K562 (cell line): ENCODE measurements around the gene ECHDC3. TPM values are rescaled to one million over a fixed set of nuclear protein-coding genes. Genes with fewer than 3 reads are reported as not detected.

Experiments
- ATAC-seq: fragments of 200-7000 bp; cut with Tn5 transposase; 3 replicates; pipeline ENCODE4 v1.9.1; 2020; ENCODE audit warnings: moderate library complexity
- BruUV-seq: library from RNA; stranded (reverse); fragments of 400-500 nt; replicated peaks from 2 replicates; lab custom pipeline; 2021; lab: Mats Ljungman, UMichigan
- CTCF ChIA-PET: fragments of 300-600 bp; formaldehyde crosslinking; extraction: SDS; loops from one replicate; lab custom pipeline; 2021; ENCODE audit warnings: low intra/inter-chr PET ratio; lab: Yijun Ruan, JAX
- POLR2A ChIA-PET: fragments of 300-600, 350-650 bp; sonication (Branson Sonifier 250); formaldehyde crosslinking; extraction: SDS; loops from one replicate; lab custom pipeline; 2021; ENCODE audit warnings: antibody characterized with exemption, inconsistent platforms; lab: Yijun Ruan, JAX
- DNase-seq, 4 experiments: peaks; one replicate each; pipeline versions ENCODE4 v3.0.0 to v3.0.0-alpha.2; 2011 to 2018; ENCODE audit warnings: low spot score in 3 of 4, mixed read lengths in 3 of 4; ENCODE audit errors: extremely low read depth in 1 of 4
- FAIRE-seq: peaks from 2 replicates; lab custom pipeline; 2011; peaks lifted over from hg19 to GRCh38; lab: Jason Lieb, UNC
- H2AFZ ChIP-seq: 2 replicates; pipeline ENCODE4 v1.6.0; 2011; ENCODE audit warnings: low read depth, low read length, control low read depth, inconsistent platforms
- H3K27ac ChIP-seq: fragments of 200-600 bp; 3 replicates; pipeline ENCODE4 v1.8.0; 2011; ENCODE audit warnings: low read depth, mild to moderate bottlenecking, control low read depth, inconsistent platforms, low read length, moderate library complexity, mixed read lengths; ENCODE audit errors: extremely low read depth
- H3K27me3 ChIP-seq, 2 experiments: fragments of 300-600 bp in 1 of 2; 2 replicates in 1 of 2; 3 replicates in 1 of 2; pipeline versions ENCODE4 v1.6.0 to v1.8.0; 2011; ENCODE audit warnings: inconsistent platforms in 2 of 2, low read length in 2 of 2, mild to moderate bottlenecking in 1 of 2, mixed read lengths in 1 of 2, moderate library complexity in 1 of 2; ENCODE audit not compliant: control insufficient read depth in 2 of 2, insufficient read depth in 2 of 2
- H3K36me3 ChIP-seq: fragments of 300-600 bp; 3 replicates; pipeline ENCODE4 v1.8.0; 2011; ENCODE audit warnings: mild to moderate bottlenecking, low read length, inconsistent platforms; ENCODE audit not compliant: control insufficient read depth, insufficient read depth
- H3K4me1 ChIP-seq, 2 experiments: fragments of 200-600 bp in 1 of 2; replicated peaks in 1 of 2; 2 replicates in 1 of 2; 3 replicates in 1 of 2; pipeline versions ENCODE4 v1.5.1 to v1.8.0; 2011; ENCODE audit warnings: inconsistent platforms in 2 of 2, low read length in 2 of 2, mild to moderate bottlenecking in 1 of 2, mixed read lengths in 1 of 2, moderate library complexity in 1 of 2; ENCODE audit not compliant: control insufficient read depth in 2 of 2, insufficient read depth in 2 of 2
- H3K4me2 ChIP-seq: 2 replicates; pipeline ENCODE4 v1.6.1; 2011; ENCODE audit warnings: low read length, control low read depth, inconsistent platforms, mixed read lengths; ENCODE audit not compliant: insufficient read depth
- H3K4me3 ChIP-seq: fragments of 200-600 bp; sonication (generic), shearing (Covaris generic); 2 replicates; pipeline ENCODE4 v1.5.1; 2016; ENCODE audit warnings: control low read depth, inconsistent platforms
- H3K79me2 ChIP-seq: fragments of 200-600 bp; 3 replicates; pipeline ENCODE4 v1.8.0; 2011; ENCODE audit warnings: low read length, inconsistent platforms; ENCODE audit not compliant: control insufficient read depth, insufficient read depth
- H3K9ac ChIP-seq, 2 experiments: 2 replicates each; pipeline versions ENCODE4 v1.6.0 to v1.6.1; 2011; ENCODE audit warnings: low read depth in 2 of 2, low read length in 2 of 2, control low read depth in 1 of 2, inconsistent platforms in 1 of 2, mild to moderate bottlenecking in 1 of 2, mixed read lengths in 1 of 2; ENCODE audit not compliant: insufficient read depth in 1 of 2
- H3K9me1 ChIP-seq: one replicate; pipeline ENCODE4 v1.6.0; 2011; ENCODE audit warnings: inconsistent platforms, mild to moderate bottlenecking, low read length, moderate library complexity; ENCODE audit not compliant: control insufficient read depth, insufficient read depth
- H3K9me3 ChIP-seq: replicated peaks from 2 replicates; pipeline ENCODE4 v1.5.1; 2011; ENCODE audit warnings: low read depth, low read length, inconsistent platforms; ENCODE audit not compliant: control insufficient read depth, insufficient read depth
- H4K20me1 ChIP-seq: replicated peaks from 2 replicates; pipeline ENCODE4 v1.6.1; 2011; ENCODE audit warnings: low read length, inconsistent platforms, mixed read lengths; ENCODE audit not compliant: control insufficient read depth, insufficient read depth
- BRF1 ChIP-seq: IDR thresholded peaks from 3 replicates; pipeline ENCODE4 v1.6.1; 2011; ENCODE audit warnings: borderline replicate concordance, mild to moderate bottlenecking; ENCODE audit not compliant: insufficient read length; ENCODE audit errors: extremely low read depth
- CAMTA2 ChIP-seq: fragments of 250-450 bp; sonication (Bioruptor Pico); conservative IDR thresholded peaks from 2 replicates; pipeline ENCODE4 v1.5.1; 2022
- CHD1 ChIP-seq: fragments of 200-600 bp; sonication (generic); IDR thresholded peaks from one replicate; pipeline ENCODE4 v1.6.1; 2012; ENCODE audit warnings: mild to moderate bottlenecking, moderate library complexity, low read length, inconsistent platforms
- EP400 ChIP-seq: fragments of 450-650 bp; IDR thresholded peaks from 2 replicates; pipeline ENCODE4 v1.6.1; 2017; ENCODE audit warnings: antibody characterized with exemption, mild to moderate bottlenecking, moderate library complexity
- MTA1 ChIP-seq: fragments of 450-650 bp; IDR thresholded peaks from 2 replicates; pipeline ENCODE4 v1.6.1; 2017; ENCODE audit warnings: borderline replicate concordance
- NFIC ChIP-seq: fragments of 450-650 bp; IDR thresholded peaks from 2 replicates; pipeline ENCODE4 v1.6.1; 2017; ENCODE audit warnings: mild to moderate bottlenecking, inconsistent platforms
- SMC3 ChIP-seq: conservative IDR thresholded peaks from 2 replicates; pipeline ENCODE4 v1.6.1; 2011; ENCODE audit warnings: low read depth, low read length, improper control_type of control experiment; ENCODE audit not compliant: insufficient read depth
- SP2 ChIP-seq: IDR thresholded peaks from 2 replicates; pipeline ENCODE4 v1.6.1; 2011; ENCODE audit warnings: mild to moderate bottlenecking, low read depth, low read length, moderate library complexity; ENCODE audit not compliant: poor library complexity, severe bottlenecking; ENCODE audit errors: extremely low read depth
- WGBS: fragments of 100-300 bp; shearing (Covaris generic); methylation state at CpG from one replicate; pipeline ENCODE4 v1.1.6; 2016; ENCODE audit warnings: low coverage, mixed read lengths; ENCODE audit not compliant: insufficient coverage; ENCODE audit errors: missing lambda C conversion rate; 5-methylcytosine and 5-hydroxymethylcytosine counted together
- in situ Hi-C: fragments of 300-500 bp; cut with MboI; formaldehyde crosslinking; loops from 4 replicates; pipeline ENCODE4 v1.15.0; 2018; ENCODE audit warnings: inconsistent platforms, mixed read lengths
- intact Hi-C: fragments of 100-400 bp; cut with micrococcal nuclease; formaldehyde crosslinking; loops from 2 replicates; pipeline ENCODE4 v1.14.2; 2022
- polyA plus RNA-seq, 8 experiments: library from polyadenylated mRNA; depleted of rRNA in 4 of 8; stranded (reverse) in 5 of 8; unstranded in 3 of 8; fragments of >200 nt; fragmentation: Nextera tagmentation in 2 of 8; fragmentation: Illumina TruSeq in 1 of 8; extraction: Ambion mirVana in 2 of 8; extraction: Trizol in 1 of 8; gene quantifications; 2 replicates each; pipeline versions ENCODE4 v1.2.1 to v1.2.3, GENCODE V29; 2011 to 2014; ENCODE audit warnings: inconsistent platforms in 1 of 8, missing spikeins in 1 of 8
- total RNA-seq, 7 experiments: library from RNA; depleted of rRNA in 6 of 7; stranded (reverse); fragments of >200 nt in 6 of 7; fragmentation: Illumina TruSeq in 2 of 7; extraction: Trizol in 2 of 7; gene quantifications; 2 replicates each; pipeline versions ENCODE4 v1.2.1 to v1.2.3, GENCODE V29; 2011 to 2021; ENCODE audit warnings: low replicate concordance in 1 of 7
- TF ChIP-seq, protein P1 (sequence below), 2 experiments: IDR thresholded peaks in 1 of 2; conservative IDR thresholded peaks in 1 of 2; 2 replicates each; pipeline ENCODE4 v1.6.1; 2016; ENCODE audit warnings: low read depth in 2 of 2, mild to moderate bottlenecking in 1 of 2, missing compliant biosample characterization in 1 of 2, missing genetic modification characterization in 1 of 2, moderate library complexity in 1 of 2

Gene ECHDC3
- total and polyA plus RNA-seq, 9 of the 15 experiments (the other 6 are each of a cell fraction or from before 2014, with no cell fraction given): 0.53 to 21.9 (median 15.7) TPM

DNA sequence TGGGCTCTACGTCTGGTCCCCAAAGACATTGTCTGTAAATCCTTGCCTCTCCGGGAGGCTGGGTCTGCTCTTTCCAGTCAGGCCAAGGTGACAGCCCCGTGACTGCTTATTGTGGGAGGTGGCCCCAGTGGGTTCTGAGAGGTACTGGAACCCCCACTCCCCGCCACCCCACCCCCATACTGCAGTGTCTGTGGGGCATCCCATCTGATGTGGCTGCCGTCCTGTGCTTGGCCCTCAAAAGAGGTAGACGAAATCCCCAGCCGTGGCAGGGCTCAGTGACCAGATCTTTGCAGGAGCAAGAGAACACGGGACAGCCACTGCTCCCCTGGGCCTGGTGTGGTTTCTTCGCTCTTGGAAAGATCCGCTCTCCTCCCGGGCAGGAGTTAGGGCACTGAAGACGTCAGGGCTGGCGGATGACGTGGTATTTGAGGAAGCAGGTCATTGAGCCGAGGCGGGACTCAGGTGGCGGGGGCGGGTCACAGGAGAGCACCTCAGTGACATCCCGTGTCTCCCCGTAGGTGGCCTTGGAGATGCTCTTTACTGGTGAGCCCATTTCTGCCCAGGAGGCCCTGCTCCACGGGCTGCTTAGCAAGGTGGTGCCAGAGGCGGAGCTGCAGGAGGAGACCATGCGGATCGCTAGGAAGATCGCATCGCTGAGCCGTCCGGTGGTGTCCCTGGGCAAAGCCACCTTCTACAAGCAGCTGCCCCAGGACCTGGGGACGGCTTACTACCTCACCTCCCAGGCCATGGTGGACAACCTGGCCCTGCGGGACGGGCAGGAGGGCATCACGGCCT lies 20.7 kb downstream of the ECHDC3 start:
- Histone ChIP-seq H3K79me2 (no peaks in the 10 kb centered on the region), H3K4me3 (no peak overlapping the region), H3K27ac (no peak overlapping the region), H3K4me1 (peaks cover 0 to 4% of the 10 kb centered on the region in 2 experiments; a peak in 3 of 5 replicates), H3K9me3 (no peaks in the 10 kb centered on the region), H3K4me2 (no peak overlapping the region), H3K27me3 (no peaks in the 10 kb centered on the region), H4K20me1 (peaks cover 9% of the 10 kb centered on the region), H3K9ac (no peak overlapping the region; a peak in 1 of 4 replicates), H3K36me3 (no peaks in the 10 kb centered on the region), H3K9me1 (no peaks in the 10 kb centered on the region)
- DNase-seq (no peak), ATAC-seq (no peak), FAIRE-seq (no peak)
- POLR2A ChIA-PET: interaction anchor here (0.6 to 0.7 kb wide), 3 partner anchors 255 to 1704 kb away, joined by 3 read pairs; no protein-coding TSS in a partner anchor
- intact Hi-C loops (no loop called here), in situ Hi-C loops (loop anchor here (25.0 kb wide), 1 partner anchor 851 kb away; no protein-coding TSS in a partner anchor)
- 69% methylated on average over 28 of the region's 32 CpGs for WGBS
- TF ChIP-seq CHD1: no peak
- no peak for TF ChIP-seq NFIC
- TF ChIP-seq SP2: no peak
- TF ChIP-seq MTA1: no peak
- TF ChIP-seq SMC3: no peak
- no peak for TF ChIP-seq EP400
- TF ChIP-seq, protein P1, sequence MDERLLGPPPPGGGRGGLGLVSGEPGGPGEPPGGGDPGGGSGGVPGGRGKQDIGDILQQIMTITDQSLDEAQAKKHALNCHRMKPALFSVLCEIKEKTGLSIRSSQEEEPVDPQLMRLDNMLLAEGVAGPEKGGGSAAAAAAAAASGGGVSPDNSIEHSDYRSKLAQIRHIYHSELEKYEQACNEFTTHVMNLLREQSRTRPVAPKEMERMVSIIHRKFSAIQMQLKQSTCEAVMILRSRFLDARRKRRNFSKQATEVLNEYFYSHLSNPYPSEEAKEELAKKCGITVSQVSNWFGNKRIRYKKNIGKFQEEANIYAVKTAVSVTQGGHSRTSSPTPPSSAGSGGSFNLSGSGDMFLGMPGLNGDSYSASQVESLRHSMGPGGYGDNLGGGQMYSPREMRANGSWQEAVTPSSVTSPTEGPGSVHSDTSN (CRISPR knock-in tag; IDR thresholded peaks at IDR 0.05; ENCODE audit: low read depth): no peak
- TF ChIP-seq, protein P1 (tag; conservative IDR thresholded peaks at IDR 0.05; ENCODE audit: low read depth): no peak
- no peak for TF ChIP-seq CAMTA2 (CRISPR knock-in tag)
- no peak for TF ChIP-seq BRF1
- TF ChIP-seq, all 486 proteins: peak for 0
- CTCF ChIA-PET: no interaction called here
- BruUV-seq: no TSS peak
- no peak overlapping the region for H2AFZ ChIP-seq
